Fibroblast of pulmonary artery (primary cell): Measurements from ENCODE around the gene CAMSAP3.
"Not testable (repeated sequence)": the region's sequence is repeated elsewhere in the genome, so short reads cannot be mapped to it uniquely, and the experiment has no call there.

Experiments
- DNase-seq: peaks from one replicate; pipeline ENCODE4 v3.0.0-alpha.2; 2010; ENCODE audit warnings: low read depth
- H3K4me3 ChIP-seq: replicated peaks from 2 replicates; pipeline ENCODE4 v1.5.1; 2011; ENCODE audit warnings: low read depth, mild to moderate bottlenecking, control low read depth, low read length, moderate library complexity
- TF ChIP-seq, protein P1 (sequence below): IDR thresholded peaks from 2 replicates; pipeline ENCODE4 v1.5.1; 2011; ENCODE audit warnings: mild to moderate bottlenecking, control low read depth, low read length, inconsistent platforms; ENCODE audit errors: missing control alignments

The CAMSAP3 gene

DNA sequence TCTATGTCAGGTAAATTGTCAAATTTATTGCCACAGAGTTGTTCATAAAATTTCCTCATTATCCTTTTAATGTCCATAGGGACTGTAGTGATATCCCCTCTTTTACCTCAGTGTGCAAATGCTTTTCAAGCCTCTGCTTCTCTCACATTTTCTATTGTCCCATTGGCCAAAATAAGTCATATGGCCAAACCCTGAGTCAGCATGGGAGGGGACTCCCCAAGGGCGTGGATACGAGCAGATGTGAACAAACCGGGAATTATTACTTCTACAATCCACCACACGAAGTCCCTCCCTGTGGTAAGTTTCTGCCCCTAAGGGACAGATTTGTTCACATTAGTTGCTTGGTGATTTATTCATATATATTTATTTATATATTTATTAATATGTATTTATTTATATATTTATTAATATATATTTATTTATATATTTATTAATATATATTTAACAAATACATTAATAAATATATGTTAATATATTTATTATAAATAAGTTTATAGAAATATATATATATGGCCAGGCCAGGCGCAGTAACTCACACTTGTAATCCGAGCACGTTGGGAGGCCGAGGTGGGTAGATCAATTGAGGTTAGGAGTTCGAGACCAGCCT is 20.1 kb upstream of the CAMSAP3 start:
- TF ChIP-seq, protein P1, sequence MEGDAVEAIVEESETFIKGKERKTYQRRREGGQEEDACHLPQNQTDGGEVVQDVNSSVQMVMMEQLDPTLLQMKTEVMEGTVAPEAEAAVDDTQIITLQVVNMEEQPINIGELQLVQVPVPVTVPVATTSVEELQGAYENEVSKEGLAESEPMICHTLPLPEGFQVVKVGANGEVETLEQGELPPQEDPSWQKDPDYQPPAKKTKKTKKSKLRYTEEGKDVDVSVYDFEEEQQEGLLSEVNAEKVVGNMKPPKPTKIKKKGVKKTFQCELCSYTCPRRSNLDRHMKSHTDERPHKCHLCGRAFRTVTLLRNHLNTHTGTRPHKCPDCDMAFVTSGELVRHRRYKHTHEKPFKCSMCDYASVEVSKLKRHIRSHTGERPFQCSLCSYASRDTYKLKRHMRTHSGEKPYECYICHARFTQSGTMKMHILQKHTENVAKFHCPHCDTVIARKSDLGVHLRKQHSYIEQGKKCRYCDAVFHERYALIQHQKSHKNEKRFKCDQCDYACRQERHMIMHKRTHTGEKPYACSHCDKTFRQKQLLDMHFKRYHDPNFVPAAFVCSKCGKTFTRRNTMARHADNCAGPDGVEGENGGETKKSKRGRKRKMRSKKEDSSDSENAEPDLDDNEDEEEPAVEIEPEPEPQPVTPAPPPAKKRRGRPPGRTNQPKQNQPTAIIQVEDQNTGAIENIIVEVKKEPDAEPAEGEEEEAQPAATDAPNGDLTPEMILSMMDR = no peak
- DNase-seq = no peak
- H3K4me3 ChIP-seq = no peak overlapping the region

DNA sequence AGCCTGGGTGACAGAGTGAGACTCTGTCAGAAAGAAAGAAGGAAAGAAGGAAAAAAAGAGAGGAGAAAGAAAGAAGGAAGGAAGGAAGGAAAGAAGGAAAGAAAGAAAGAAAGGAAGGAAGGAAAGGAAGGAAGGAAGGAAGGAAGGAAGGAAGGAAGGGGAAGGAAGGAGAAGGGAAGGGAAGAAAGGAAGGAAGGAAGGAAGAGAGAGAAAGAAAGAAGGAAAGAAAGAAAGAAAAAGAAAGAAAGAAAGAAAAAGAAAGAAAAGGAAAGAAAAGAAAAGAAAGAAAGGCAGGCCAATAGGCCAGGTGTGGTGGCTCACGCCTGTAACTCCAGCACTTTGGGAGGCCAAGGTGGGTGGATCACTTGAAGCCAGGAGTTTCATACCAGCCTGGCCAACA is 18.2 kb upstream of the CAMSAP3 start:
- not testable (repeated sequence) for DNase-seq, H3K4me3 ChIP-seq

DNA sequence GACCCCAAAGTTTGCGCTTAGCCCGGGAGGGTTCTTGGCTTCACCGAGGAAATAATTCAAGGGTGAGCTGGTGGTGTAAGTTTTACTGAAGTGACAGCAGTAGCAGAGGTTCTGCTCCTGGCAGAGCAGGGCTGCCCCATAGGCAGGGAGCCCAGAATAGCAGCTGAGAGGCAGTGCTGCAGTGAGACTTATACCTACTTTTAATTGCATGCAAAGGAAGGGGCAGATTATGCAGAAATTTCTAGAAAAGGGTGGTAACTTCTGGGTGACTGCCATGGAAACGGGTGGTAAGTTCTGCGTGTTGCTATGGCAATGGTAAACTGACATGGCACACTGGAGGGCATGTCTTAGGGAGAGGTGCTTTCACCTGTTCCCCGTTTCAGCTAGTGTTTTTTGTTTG is 17.5 kb upstream of the CAMSAP3 start:
- DNase-seq = no peak
- no peak overlapping the region for H3K4me3 ChIP-seq
- TF ChIP-seq, protein P1 = no peak

DNA sequence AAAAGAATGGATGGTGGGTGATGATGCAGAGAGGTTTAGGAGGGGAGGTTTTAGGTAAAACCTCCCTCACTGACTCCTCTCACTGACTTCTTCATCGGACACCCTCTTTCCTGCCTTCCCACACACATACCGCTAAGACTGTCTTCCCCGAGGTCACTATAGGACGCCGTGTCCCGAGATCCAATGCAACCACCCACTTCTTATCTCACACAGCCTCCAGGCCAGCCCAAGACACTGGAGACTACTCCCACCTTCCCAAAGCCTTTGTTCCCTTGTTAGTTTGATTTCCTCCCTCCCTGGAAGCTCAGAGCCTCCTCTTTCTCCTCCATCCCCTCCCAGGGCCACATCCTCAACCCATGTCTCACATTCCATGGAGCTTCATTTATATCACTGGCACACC is 16.5 kb upstream of the CAMSAP3 start:
- DNase-seq = no peak
- TF ChIP-seq, protein P1 = no peak
- no peak overlapping the region for H3K4me3 ChIP-seq

DNA sequence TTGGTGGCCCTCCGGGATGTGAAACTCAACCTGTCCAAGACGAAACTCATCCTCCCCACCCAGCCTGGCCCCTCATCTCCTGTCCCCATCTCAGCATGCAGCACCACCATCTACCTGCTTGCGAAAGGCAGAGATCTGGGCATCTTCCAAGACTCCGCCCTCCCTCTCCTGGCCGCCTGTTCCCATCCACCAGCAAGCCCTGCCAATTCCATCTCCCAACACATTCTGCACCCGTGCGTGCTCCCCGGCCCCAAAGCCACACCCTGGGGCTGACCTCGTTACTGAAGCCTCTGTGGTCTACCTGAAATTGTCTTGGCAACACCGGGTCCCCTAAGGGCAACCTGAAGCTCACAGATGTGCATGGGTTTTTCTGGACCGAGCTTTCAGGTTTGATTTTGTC is 13.2 kb upstream of the CAMSAP3 start:
- no peak overlapping the region for H3K4me3 ChIP-seq
- TF ChIP-seq, protein P1 = no peak
- DNase-seq = no peak

DNA sequence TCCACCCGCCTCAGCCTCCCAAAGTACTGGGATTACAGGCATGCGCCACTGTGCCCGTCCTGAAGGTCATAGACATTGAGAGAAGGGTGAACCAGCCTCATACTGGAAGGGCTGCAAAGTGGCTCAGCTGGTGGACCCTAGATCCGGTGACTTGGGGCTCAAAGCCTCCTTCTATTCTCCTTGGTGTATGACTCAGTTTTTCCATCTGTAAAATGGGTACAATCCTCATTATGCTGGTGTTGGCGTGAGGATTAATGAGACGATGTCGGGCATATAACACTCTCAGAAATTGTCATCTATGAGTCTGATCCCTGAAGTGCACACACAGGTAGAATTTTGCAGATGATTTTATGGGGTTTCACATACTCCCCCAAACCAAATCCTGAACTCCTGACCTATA is 5.8 kb upstream of the CAMSAP3 start:
- no peak for DNase-seq
- H3K4me3 ChIP-seq = no peak overlapping the region
- TF ChIP-seq, protein P1 = no peak

DNA sequence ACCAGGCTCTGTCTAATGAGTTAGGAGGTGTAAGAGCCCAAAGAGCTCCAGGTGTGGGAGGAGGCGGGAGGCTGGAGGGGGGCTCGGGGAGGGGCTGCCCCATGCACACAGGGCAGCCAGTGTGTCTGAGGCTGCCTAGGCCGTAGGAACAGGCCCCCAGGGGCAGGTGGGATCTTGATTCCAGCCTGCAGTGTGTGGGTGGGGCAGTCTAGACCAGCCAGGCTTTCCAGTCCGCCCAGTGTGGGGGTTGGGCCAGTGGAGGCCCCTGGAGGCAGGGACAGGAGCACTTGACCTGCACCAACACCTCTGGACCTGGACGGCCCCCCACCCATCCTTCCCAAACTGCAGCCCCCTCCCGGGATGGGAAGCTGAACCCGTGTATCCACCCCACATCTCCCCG is 5.4 kb upstream of the CAMSAP3 start:
- TF ChIP-seq, protein P1 = no peak
- DNase-seq = no peak
- H3K4me3 ChIP-seq = no peak overlapping the region
